Mucosa of rectum (tissue), 2 donors: ENCODE results near the gene AHDC1.

Experiments used
- H3K27ac ChIP-seq, 2 donors: one replicate each; pipeline ENCODE4 v1.7.0; 2013; ENCODE audit warnings: inconsistent platforms in 2 of 2, low read depth in 2 of 2, low read length in 2 of 2
- H3K27me3 ChIP-seq, 2 donors: one replicate each; pipeline ENCODE4 v1.7.0; 2013; ENCODE audit warnings: low read length in 2 of 2; ENCODE audit not compliant: control insufficient read depth in 2 of 2, insufficient read depth in 2 of 2
- H3K36me3 ChIP-seq, 2 donors: one replicate each; pipeline ENCODE4 v1.7.0; 2013; ENCODE audit warnings: low read length in 2 of 2; ENCODE audit not compliant: control insufficient read depth in 2 of 2, insufficient read depth in 2 of 2
- H3K4me1 ChIP-seq, 2 donors: one replicate each; pipeline ENCODE4 v1.7.0; 2013; ENCODE audit warnings: low read length in 2 of 2, mild to moderate bottlenecking in 1 of 2; ENCODE audit not compliant: control insufficient read depth in 2 of 2, insufficient read depth in 2 of 2
- H3K4me3 ChIP-seq, 2 donors: one replicate each; pipeline ENCODE4 v1.7.0; 2013; ENCODE audit warnings: low read length in 2 of 2
- H3K9ac ChIP-seq, 2 donors: one replicate each; pipeline ENCODE4 v1.7.0; 2013; ENCODE audit warnings: low read length in 2 of 2, low read depth in 1 of 2, mild to moderate bottlenecking in 1 of 2
- H3K9me3 ChIP-seq, 2 donors: one replicate each; pipeline ENCODE4 v1.7.0; 2013; ENCODE audit warnings: low read length in 2 of 2; ENCODE audit not compliant: control insufficient read depth in 2 of 2
- donor health status: healthy.
- donor health status: Normal muscosa, but diverticular disease.

Gene AHDC1

DNA sequence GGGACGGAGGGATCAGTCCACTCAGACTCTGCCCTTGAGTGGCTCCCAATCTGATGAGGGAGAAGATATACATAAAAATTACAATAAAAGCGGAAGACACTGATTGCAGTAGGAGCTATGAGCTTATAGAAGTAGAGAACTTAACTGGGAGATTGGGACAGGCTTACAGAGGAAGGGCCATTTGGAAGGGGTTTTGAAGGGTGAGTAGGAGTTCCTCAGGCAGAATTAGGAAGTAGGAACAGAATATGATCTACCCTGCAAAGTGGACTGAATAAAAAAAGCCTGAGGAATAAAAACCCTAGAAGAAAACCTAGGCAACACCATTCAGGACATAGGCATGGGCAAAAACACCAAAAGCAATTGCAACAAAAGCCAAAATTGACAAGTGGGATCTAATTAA lies 104.8 kb downstream of the AHDC1 start:
- H3K4me3 ChIP-seq: no peak overlapping the region
- H3K9me3 ChIP-seq: no peaks in the 10 kb centered on the region
- H3K4me1 ChIP-seq: peaks cover 5 to 6% of the 10 kb centered on the region in 2 donors
- no peak overlapping the region for H3K27ac ChIP-seq
- H3K36me3 ChIP-seq: no peaks in the 10 kb centered on the region
- H3K27me3 ChIP-seq: no peaks in the 10 kb centered on the region
- no peak overlapping the region for H3K9ac ChIP-seq

DNA sequence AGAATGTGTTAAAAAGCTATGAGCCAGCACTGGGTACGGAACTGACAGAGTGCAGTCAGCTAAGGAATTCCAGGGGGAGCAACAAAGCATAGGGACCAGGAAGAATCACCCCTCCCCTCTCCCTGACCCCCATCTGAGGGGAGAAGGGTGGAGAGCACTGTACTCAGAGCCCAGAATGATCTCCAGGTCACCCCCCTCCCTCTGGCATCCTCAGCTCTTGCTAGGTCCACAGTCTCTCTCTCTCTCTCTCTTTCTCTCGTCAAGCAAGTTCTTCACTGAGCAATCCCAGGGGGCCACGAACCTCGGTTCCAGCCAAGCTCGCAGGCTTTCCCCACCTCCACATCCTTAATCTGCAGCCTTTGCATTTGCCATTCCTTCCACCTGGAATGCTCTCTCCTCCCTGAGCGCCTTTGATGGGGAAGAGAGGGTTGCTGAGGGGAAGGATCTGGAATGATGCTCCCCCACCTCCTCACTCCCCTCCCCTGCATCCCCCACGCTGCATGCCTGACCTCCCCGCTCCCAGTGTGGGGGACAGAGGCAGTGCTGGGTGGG lies 107.3 kb downstream of the AHDC1 start:
- Histone ChIP-seq H3K9me3 (no peaks in the 10 kb centered on the region), H3K27me3 (no peaks in the 10 kb centered on the region), H3K36me3 (no peaks in the 10 kb centered on the region), H3K4me1 (peaks cover 7 to 8% of the 10 kb centered on the region in 2 donors), H3K9ac (no peak overlapping the region), H3K27ac (no peak overlapping the region), H3K4me3 (no peak overlapping the region)

DNA sequence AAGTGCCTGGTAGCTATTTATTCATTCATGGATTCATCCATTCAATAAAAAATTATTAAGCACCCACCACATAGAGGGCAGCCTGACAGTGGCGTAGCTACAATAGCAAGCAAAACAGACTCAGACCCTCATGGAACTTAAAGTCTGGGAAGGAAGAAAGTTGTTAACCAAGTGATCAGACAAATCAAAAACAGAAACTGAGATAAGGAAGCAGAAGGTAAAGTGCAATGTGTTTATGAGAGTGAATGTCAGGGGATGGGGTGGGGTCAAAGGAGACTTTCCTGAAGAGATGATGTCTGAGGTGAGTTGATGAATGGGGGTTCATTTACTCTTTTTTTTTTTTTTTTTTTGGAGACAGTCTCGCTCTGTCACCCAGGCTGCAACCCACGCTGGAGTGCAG lies 111.1 kb downstream of the AHDC1 start:
- Histone ChIP-seq H3K4me3 (no peak overlapping the region), H3K27ac (peak overlapping the region; percentile 59 to 99), H3K4me1 (peaks cover 8 to 23% of the 10 kb centered on the region in 2 donors), H3K36me3 (no peaks in the 10 kb centered on the region), H3K27me3 (no peaks in the 10 kb centered on the region), H3K9me3 (no peaks in the 10 kb centered on the region), H3K9ac (peak overlapping the region in 1 of 2 donors; percentile 40)

DNA sequence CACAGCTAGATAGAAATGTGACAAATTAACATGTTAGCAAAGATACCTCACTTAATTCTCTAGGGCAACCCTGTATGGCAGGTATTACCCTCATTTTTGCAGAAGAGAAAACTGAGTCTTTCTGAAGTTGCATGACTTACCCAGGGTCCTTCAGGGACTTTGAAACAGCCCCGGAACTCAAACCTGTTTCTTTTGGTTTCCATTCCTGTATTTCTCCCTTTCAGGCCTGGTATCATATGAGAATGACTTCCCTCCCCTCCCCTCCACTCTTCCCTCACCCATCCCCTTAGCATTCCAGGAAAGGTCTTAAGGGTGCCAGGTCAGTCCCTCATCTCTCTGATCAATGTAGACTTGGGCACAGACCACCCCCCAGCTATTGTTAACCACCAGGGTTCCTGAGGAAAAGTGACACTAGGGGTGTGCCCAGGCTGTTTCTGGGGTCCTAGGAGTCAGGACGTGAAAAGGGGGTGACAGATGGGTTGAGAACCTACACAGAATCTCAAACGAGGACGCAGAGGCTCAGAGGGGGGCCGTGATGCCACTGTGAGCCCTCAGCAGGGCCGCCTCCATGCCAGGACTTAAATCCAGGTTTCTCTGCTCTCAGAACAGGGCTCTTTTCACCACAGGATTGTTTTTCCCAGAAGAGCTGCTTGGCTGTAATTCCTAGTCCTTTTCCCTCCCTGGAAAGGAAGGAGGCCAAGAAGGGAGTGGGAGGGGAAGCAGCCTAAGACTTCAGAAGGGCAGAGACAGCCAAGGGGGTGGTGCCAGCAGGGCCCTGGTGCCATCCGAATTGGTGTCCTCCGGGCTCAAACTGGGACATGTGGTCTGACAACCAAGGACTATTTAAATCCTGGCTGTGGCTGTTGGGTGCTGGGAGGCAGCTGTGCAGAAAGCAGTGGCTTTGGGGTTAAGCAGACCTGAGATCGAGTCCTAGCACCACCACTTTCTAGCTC lies 111.9 kb downstream of the AHDC1 start:
- H3K4me3 ChIP-seq: no peak overlapping the region
- no peaks in the 10 kb centered on the region for H3K27me3 ChIP-seq
- H3K36me3 ChIP-seq: no peaks in the 10 kb centered on the region
- peak overlapping the region; percentile 59 to 99 for H3K27ac ChIP-seq
- peak overlapping the region; percentile 40 to 43 for H3K9ac ChIP-seq
- H3K9me3 ChIP-seq: no peaks in the 10 kb centered on the region
- peaks cover 8 to 23% of the 10 kb centered on the region in 2 donors for H3K4me1 ChIP-seq

DNA sequence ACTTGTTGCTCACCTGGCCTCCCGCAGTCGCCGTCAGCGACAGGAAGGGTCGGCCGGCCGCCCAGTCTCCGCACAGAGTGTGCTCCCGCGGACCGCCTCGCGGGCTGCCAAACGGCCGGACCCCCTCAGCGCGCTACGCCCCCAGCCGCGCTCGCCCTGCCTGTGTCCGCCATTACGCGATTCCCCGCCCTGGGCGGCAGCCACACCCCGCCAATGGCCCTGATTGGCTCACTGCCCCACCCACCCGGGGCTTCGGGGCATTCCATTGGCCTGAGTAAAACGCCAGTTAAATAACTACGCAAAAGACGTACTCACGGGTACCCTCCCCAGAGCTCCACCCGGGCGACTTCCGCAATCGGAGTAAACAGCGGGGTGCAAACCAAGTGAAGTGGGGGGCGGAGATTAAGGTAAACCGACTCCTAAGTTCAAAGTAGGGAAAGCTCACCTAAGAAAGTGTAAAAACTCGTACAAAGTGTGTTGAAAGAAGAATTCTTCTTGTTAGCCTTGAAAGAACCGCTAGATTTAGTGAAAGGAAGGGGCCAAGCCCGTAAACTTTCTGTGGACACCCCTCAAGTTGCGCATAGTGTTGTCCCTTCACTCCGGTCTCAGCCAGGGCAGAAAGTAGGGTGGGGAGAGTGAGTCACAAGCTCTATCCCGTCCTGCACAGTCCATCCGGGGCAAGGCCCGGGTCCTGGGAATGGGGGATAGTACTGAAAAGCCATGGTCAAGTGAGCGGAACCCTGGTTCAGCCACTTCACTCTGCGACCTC lies 113.8 kb downstream of the AHDC1 start, which contains the start of gene WASF2:
Gene WASF2, minus strand, starts transcription at position 195 of the 769 bp plus-strand sequence. CDS start 61,277 bp downstream, outside the sequence.
- no peaks in the 10 kb centered on the region for H3K27me3 ChIP-seq
- peaks cover 11 to 23% of the 10 kb centered on the region in 2 donors for H3K4me1 ChIP-seq
- peak within 1 kb of the TSS; percentile 97 to 98 for H3K9ac ChIP-seq
- no peaks in the 10 kb centered on the region for H3K36me3 ChIP-seq
- H3K9me3 ChIP-seq: no peaks in the 10 kb centered on the region
- peak within 1 kb of the TSS; percentile 86 to 98 for H3K4me3 ChIP-seq
- H3K27ac ChIP-seq: peak within 1 kb of the TSS; percentile 99 to 100

DNA sequence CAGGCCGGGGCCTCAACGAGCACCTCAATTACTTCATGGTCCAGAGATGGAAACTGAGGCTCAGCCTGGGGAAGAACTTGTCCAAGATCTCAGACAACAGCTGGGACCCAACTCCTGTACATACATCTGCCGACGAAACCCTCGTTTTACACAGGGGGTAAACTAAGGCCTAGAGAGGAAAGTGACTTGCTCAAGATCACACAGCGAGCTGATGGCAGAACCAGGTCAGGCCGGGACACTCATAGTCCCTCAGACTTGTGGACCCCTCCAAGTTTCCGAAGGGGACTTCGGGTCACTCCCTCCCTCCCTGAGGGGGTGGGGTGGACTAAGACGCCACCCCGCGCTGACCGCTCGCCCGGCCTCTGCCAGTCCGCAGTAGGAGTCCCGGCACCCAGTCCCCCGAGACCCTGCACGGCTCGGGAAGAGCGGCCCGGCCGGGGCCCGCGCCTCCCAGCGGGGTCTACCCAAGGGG lies 114.4 kb downstream of the AHDC1 start:
- Histone ChIP-seq H3K36me3 (no peaks in the 10 kb centered on the region), H3K9ac (peak overlapping the region; percentile 97 to 98), H3K9me3 (no peaks in the 10 kb centered on the region), H3K4me1 (peaks cover 11 to 23% of the 10 kb centered on the region in 2 donors), H3K4me3 (peak overlapping the region; percentile 86 to 98), H3K27ac (peak overlapping the region; percentile 99 to 100), H3K27me3 (no peaks in the 10 kb centered on the region)

DNA sequence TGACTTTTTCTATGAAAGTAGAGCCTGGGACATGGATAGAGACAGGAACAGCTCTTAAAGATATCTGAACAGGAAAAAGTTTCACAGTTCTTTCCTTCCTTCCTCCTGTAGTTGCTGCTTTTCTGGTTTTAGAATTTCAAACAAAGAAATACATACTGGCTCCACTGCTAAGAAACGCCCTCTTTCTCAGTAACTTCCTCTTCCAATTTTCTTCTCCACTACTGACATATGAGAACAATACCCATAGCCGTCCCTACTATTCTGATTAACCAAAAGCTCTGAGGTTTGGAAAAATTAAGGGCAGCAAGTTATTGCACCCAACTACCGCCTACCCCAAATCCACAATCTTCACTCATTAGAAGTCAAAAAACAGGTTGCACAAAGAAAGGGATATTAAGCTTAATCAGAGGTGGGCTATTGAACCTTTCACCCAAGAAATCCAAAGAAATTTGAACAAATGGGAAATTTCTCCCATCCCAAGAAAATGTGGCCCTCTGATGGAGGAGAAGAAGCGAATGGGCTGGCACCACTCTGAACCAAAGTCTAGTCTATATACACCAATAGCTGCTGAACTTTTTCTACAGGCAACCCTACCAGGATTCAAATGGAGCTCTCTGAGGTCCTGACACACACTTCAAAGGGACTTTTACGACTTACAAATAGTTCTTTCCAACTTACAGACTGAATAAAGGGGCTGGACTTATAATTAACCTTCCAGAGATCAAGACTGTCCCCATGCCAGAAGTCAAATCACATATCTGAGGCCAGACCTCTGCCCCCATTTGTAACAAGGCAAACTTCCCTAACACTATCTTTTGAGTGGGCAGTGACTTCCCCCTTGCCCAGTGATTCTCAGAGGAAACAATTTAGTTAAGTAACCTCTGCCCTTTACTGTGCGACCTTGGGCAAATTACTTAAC lies 115.7 kb downstream of the AHDC1 start:
- H3K27ac ChIP-seq: peak overlapping the region; percentile 99 to 100
- H3K4me1 ChIP-seq: peaks cover 11 to 23% of the 10 kb centered on the region in 2 donors
- peak overlapping the region; percentile 72 to 98 for H3K9ac ChIP-seq
- peak overlapping the region; percentile 86 to 98 for H3K4me3 ChIP-seq
- H3K36me3 ChIP-seq: no peaks in the 10 kb centered on the region
- no peaks in the 10 kb centered on the region for H3K9me3 ChIP-seq
- no peaks in the 10 kb centered on the region for H3K27me3 ChIP-seq

DNA sequence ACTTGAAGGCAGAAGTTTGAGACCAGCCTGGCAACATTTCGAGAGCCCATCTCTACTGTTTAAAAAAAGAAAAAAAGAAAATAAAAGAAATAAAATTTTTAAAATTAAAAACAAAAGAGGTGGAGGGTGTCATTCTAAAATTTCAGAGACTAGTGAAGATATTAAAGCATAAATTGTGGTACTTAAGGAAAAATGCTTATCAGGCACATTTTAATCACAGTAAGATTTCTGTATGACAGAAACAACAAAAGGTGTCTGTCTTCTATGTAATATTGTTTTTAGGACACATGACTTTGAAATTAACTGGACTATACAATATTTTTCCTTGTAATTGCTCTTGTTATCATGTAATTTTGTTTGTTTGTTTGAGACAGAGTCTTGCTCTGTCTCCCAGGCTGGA lies 118.6 kb downstream of the AHDC1 start:
- Histone ChIP-seq H3K9ac (no peak overlapping the region), H3K4me1 (peaks cover 9 to 11% of the 10 kb centered on the region in 2 donors), H3K9me3 (no peaks in the 10 kb centered on the region), H3K4me3 (no peak overlapping the region), H3K36me3 (peaks cover 0 to 3% of the 10 kb centered on the region in 2 donors), H3K27me3 (no peaks in the 10 kb centered on the region), H3K27ac (no peak overlapping the region)
